ENCODE data around the gene COL4A3. TPM values are rescaled to one million over a fixed set of nuclear protein-coding genes. Genes with fewer than 3 reads are reported as not detected.

Gene COL4A3
- total and polyA plus RNA-seq, 4 experiments from 2014 or later, result 0.03 TPM; not detected in 3

DNA sequence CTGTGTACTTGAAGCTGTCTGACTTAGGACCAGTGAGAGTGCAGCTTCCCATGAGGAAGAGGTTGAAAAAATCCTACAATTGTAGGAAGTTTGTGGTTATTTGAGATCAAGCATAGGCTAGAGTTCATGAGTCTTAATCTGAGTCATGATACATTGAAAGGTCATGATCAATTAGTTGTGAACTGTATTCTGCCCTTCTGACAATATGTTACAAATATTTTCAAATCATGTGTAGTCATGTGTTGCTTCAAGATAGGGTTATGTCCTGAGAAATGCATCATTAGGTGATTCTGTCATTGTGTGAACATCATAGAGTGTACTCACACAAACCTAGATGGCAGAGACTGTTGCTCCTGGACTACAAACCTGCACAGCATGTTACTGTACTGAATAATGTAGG is 92.2 kb downstream of the COL4A3 start:
- Mint-ChIP-seq H3K27me3 (peaks cover 0 to 3% of the 10 kb centered on the region in 2 donors), H3K36me3 (no peaks in the 10 kb centered on the region), H3K4me1 (no peaks in the 10 kb centered on the region), H3K9me3 (no peaks in the 10 kb centered on the region), H3K4me3 (no peak overlapping the region), H3K27ac (no peak overlapping the region)
- Histone ChIP-seq H3K27me3 (ENCODE audit: insufficient read depth, low read length) (no peaks in the 10 kb centered on the region), H3K4me3 (ENCODE audit: low read length in 2 of 2) (no peak overlapping the region), H3K36me3 (ENCODE audit: insufficient read depth, low read length) (no peaks in the 10 kb centered on the region), H3K27ac (ENCODE audit: low read depth, low read length) (no peak overlapping the region), H3K4me1 (ENCODE audit: insufficient read depth, low read length) (no peaks in the 10 kb centered on the region), H3K9me3 (ENCODE audit: control insufficient read depth in 1 of 2, low read length in 2 of 2) (no peaks in the 10 kb centered on the region)
- DNase-seq, result no peak
- intact Hi-C loops (cut with micrococcal nuclease), result no loop called here
- ChIA-PET POLR2A (ENCODE audit: partially characterized antibody) (no interaction called here), CTCF (ENCODE audit: partially characterized antibody) (interaction anchor here (1.2 kb wide), 1 partner anchor 509 kb away, joined by 3 read pairs; no protein-coding TSS in a partner anchor)

DNA sequence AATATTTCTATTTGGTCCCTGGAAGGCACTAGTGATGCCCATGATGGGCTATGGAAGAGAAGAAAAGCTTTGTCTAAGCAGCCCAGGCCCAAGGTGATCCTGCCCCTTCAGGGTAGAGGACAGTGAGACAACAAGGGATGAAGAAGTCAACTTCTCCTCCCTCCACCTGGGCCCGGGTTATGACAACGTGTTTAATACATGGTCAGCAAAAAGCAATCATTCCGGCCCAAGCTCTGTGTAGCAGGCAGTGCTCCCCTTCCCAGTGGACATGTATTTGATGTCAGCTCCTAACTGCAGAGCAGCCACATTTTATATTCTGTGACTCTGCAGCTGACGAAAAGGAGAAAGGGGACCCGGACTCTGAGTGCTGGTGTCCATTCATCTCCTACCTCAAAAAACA is 93.4 kb downstream of the COL4A3 start:
- intact Hi-C loops (cut with micrococcal nuclease), result no loop called here
- no peak overlapping the region for H3K27ac ChIP-seq (ENCODE audit: low read depth, low read length)
- H3K4me3 ChIP-seq (ENCODE audit: low read length in 2 of 2), result no peak overlapping the region
- DNase-seq, result no peak
- H3K9me3 Mint-ChIP-seq, result peaks cover 0 to 2% (median 0%) of the 10 kb centered on the region in 8 donors
- H3K9me3 ChIP-seq (ENCODE audit: control insufficient read depth in 1 of 2, low read length in 2 of 2), result no peaks in the 10 kb centered on the region
- H3K27me3 ChIP-seq (ENCODE audit: insufficient read depth, low read length), result no peaks in the 10 kb centered on the region
- ChIA-PET POLR2A (ENCODE audit: partially characterized antibody) (no interaction called here), CTCF (ENCODE audit: partially characterized antibody) (no interaction called here)
- no peak overlapping the region for H3K4me3 Mint-ChIP-seq
- no peaks in the 10 kb centered on the region for H3K36me3 Mint-ChIP-seq
- no peaks in the 10 kb centered on the region for H3K36me3 ChIP-seq (ENCODE audit: insufficient read depth, low read length)
- H3K4me1 ChIP-seq (ENCODE audit: insufficient read depth, low read length), result no peaks in the 10 kb centered on the region
- H3K27me3 Mint-ChIP-seq, result peaks cover 0 to 3% of the 10 kb centered on the region in 2 donors
- no peaks in the 10 kb centered on the region for H3K4me1 Mint-ChIP-seq
- H3K27ac Mint-ChIP-seq, result no peak overlapping the region

DNA sequence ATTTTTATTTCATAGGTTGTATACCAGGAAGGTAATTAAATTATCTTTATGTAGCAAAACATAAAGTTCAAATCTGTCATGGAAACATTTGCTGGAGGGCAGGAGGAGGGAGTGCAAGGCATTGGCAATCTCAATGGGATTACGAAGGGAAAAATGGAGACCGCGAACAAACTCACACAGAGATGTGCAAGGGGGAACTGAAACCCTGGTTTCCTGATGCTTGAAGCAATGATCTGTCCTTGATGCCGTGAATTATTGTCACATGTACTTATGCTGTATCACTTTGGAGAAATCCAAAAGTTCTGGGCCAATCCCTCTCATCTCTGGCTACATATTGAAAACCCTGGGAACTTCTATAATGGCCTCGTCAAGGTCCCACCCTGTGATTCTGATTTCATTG is 95.6 kb downstream of the COL4A3 start:
- CTCF ChIA-PET (ENCODE audit: partially characterized antibody), result no interaction called here
- no peak overlapping the region for H3K4me3 Mint-ChIP-seq
- Histone ChIP-seq H3K4me1 (ENCODE audit: insufficient read depth, low read length) (no peaks in the 10 kb centered on the region), H3K27me3 (ENCODE audit: insufficient read depth, low read length) (no peaks in the 10 kb centered on the region), H3K36me3 (ENCODE audit: insufficient read depth, low read length) (no peaks in the 10 kb centered on the region), H3K9me3 (ENCODE audit: control insufficient read depth in 1 of 2, low read length in 2 of 2) (no peaks in the 10 kb centered on the region), H3K27ac (ENCODE audit: low read depth, low read length) (no peak overlapping the region), H3K4me3 (ENCODE audit: low read length in 2 of 2) (no peak overlapping the region)
- intact Hi-C loops (cut with micrococcal nuclease), result no loop called here
- H3K36me3 Mint-ChIP-seq, result no peaks in the 10 kb centered on the region
- no peaks in the 10 kb centered on the region for H3K4me1 Mint-ChIP-seq
- H3K9me3 Mint-ChIP-seq, result peaks cover 0 to 2% (median 0%) of the 10 kb centered on the region in 8 donors
- no peak overlapping the region for H3K27ac Mint-ChIP-seq
- DNase-seq, result no peak
- peaks cover 0 to under 1% of the 10 kb centered on the region in 2 donors for H3K27me3 Mint-ChIP-seq
- POLR2A ChIA-PET (ENCODE audit: partially characterized antibody), result no interaction called here

DNA sequence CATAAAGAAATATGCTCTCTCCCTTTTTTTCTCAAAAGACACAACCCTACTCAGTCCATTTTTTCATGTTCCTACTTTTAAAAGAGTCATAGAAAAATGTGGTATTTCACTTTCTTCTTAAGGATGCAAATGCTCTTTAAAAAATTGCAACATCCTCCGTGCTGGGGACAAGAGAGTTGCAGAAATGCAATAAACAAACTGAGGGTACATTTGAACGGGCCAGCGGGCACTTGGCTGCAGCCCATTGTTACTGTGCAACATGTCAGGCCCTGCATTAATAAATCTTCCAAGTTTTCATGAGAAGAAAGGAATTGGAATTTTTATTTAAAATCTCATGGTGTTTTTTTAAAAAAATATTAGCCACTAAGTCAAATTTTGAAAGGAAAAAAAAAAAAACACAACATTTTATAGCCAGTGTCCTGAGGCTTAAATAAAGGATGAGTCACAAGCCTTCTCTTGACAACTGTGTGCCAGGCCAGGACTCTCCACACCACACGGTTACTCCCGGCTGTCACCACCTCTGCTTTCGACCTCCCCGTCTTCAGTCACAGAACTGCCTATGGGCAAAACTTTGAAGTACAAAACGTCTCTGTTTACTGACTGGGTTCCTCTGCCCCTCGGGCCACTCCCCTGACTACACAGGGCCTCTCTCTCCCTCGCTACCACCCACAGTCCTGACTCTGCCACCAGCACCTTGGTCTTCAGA is 103.1 kb downstream of the COL4A3 start:
- no peak for DNase-seq
- Mint-ChIP-seq H3K4me3 (no peak overlapping the region), H3K9me3 (peaks cover 0 to 1% (median 0%) of the 10 kb centered on the region in 8 donors), H3K27ac (peak overlapping the region in 1 of 7 donors; percentile 75), H3K36me3 (no peaks in the 10 kb centered on the region), H3K4me1 (no peaks in the 10 kb centered on the region), H3K27me3 (peaks cover 0 to 6% of the 10 kb centered on the region in 2 donors)
- no peak overlapping the region for H3K4me3 ChIP-seq (ENCODE audit: low read length in 2 of 2)
- H3K27ac ChIP-seq (ENCODE audit: low read depth, low read length), result no peak overlapping the region
- CTCF ChIA-PET (ENCODE audit: partially characterized antibody), result no interaction called here
- intact Hi-C loops (cut with micrococcal nuclease), result no loop called here
- no peaks in the 10 kb centered on the region for H3K36me3 ChIP-seq (ENCODE audit: insufficient read depth, low read length)
- H3K27me3 ChIP-seq (ENCODE audit: insufficient read depth, low read length), result no peaks in the 10 kb centered on the region
- POLR2A ChIA-PET (ENCODE audit: partially characterized antibody), result no interaction called here
- H3K9me3 ChIP-seq (ENCODE audit: control insufficient read depth in 1 of 2, low read length in 2 of 2), result no peaks in the 10 kb centered on the region
- no peaks in the 10 kb centered on the region for H3K4me1 ChIP-seq (ENCODE audit: insufficient read depth, low read length)

DNA sequence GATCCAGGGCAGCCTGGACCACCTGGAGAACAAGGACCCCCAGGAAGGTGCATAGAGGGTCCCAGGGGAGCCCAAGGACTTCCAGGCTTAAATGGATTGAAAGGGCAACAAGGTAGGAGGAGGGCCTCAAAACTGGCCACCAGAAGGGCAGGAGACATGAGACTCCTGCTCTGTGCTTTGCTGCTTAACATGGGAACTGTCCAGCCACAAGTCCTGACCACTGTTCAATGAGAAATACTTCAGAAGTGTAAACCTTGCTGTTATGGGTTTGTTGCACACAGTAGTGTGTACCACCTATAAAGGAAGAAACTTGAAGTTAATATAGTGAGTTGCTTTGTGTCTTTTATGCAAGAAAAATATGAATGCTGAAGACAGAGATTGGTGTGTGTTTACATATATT is 116.5 kb downstream of the COL4A3 start:
- Mint-ChIP-seq H3K27me3 (peaks cover 2 to 3% of the 10 kb centered on the region in 2 donors), H3K9me3 (peaks cover 0 to 11% (median 2%) of the 10 kb centered on the region in 8 donors), H3K27ac (no peak overlapping the region), H3K4me1 (no peaks in the 10 kb centered on the region), H3K4me3 (no peak overlapping the region), H3K36me3 (peaks cover 0 to 7% of the 10 kb centered on the region in 2 donors)
- Histone ChIP-seq H3K27ac (ENCODE audit: low read depth, low read length) (no peak overlapping the region), H3K27me3 (ENCODE audit: insufficient read depth, low read length) (no peaks in the 10 kb centered on the region), H3K36me3 (ENCODE audit: insufficient read depth, low read length) (no peaks in the 10 kb centered on the region), H3K4me1 (ENCODE audit: insufficient read depth, low read length) (no peaks in the 10 kb centered on the region), H3K9me3 (ENCODE audit: control insufficient read depth in 1 of 2, low read length in 2 of 2) (no peaks in the 10 kb centered on the region), H3K4me3 (ENCODE audit: low read length in 2 of 2) (no peak overlapping the region)
- ChIA-PET POLR2A (ENCODE audit: partially characterized antibody) (no interaction called here), CTCF (ENCODE audit: partially characterized antibody) (no interaction called here)
- intact Hi-C loops (cut with micrococcal nuclease), result no loop called here
- DNase-seq, result no peak

DNA sequence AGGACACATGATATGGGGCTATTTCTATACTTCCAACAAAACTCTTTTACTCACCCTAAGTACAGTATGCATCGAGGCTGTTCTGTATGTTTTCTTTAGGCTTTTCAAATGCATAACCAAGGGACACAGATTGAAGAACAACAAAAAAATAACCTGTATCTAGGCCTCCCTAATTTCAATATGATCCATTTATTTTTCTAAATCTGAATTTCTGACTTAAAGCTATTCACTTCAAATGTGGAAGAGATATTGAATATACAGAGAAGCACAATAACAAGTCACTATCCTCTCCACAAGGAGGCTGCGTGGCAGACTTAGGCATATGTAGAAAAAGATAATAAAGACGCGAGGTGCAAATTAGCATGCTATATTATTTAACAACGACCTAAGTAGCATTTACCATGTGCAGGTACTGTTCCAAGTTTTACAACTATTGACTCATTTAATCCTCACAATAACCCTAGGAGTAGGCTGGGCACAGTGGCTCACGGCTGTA is 121.4 kb downstream of the COL4A3 start:
- H3K27me3 Mint-ChIP-seq, result no peaks in the 10 kb centered on the region
- H3K4me1 Mint-ChIP-seq, result no peaks in the 10 kb centered on the region
- no peaks in the 10 kb centered on the region for H3K36me3 ChIP-seq (ENCODE audit: insufficient read depth, low read length)
- ChIA-PET POLR2A (ENCODE audit: partially characterized antibody) (no interaction called here), CTCF (ENCODE audit: partially characterized antibody) (no interaction called here)
- no peaks in the 10 kb centered on the region for H3K27me3 ChIP-seq (ENCODE audit: insufficient read depth, low read length)
- peaks cover 0 to 4% of the 10 kb centered on the region in 2 donors for H3K36me3 Mint-ChIP-seq
- intact Hi-C loops (cut with micrococcal nuclease), result no loop called here
- H3K4me3 Mint-ChIP-seq, result no peak overlapping the region
- DNase-seq, result no peak
- no peaks in the 10 kb centered on the region for H3K4me1 ChIP-seq (ENCODE audit: insufficient read depth, low read length)
- no peaks in the 10 kb centered on the region for H3K9me3 ChIP-seq (ENCODE audit: control insufficient read depth in 1 of 2, low read length in 2 of 2)
- H3K27ac Mint-ChIP-seq, result no peak overlapping the region
- peaks cover 0 to 11% (median 2%) of the 10 kb centered on the region in 8 donors for H3K9me3 Mint-ChIP-seq
- H3K4me3 ChIP-seq (ENCODE audit: low read length in 2 of 2), result no peak overlapping the region
- no peak overlapping the region for H3K27ac ChIP-seq (ENCODE audit: low read depth, low read length)

DNA sequence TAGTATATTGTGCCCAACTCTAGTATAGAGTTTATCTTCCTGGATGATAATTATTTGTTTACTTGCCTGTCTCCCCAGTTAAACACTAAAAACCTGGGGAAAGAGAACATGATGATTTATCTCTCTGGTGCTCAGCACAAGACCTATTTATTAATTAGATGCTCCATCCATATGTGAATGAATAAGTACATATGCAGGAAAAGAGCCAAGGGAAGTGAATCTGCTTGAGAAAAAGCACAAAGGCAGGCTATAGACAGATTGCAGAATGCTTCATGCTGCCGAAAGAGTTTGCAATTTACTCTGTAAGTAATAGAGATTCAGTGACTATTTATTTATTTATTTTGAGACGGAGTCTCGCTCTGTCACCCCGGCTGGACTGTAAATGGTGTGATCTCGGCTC is 123.3 kb downstream of the COL4A3 start:
- Histone ChIP-seq H3K36me3 (ENCODE audit: insufficient read depth, low read length) (no peaks in the 10 kb centered on the region), H3K27me3 (ENCODE audit: insufficient read depth, low read length) (no peaks in the 10 kb centered on the region), H3K9me3 (ENCODE audit: control insufficient read depth in 1 of 2, low read length in 2 of 2) (no peaks in the 10 kb centered on the region), H3K4me1 (ENCODE audit: insufficient read depth, low read length) (no peaks in the 10 kb centered on the region), H3K27ac (ENCODE audit: low read depth, low read length) (no peak overlapping the region), H3K4me3 (ENCODE audit: low read length in 2 of 2) (no peak overlapping the region)
- intact Hi-C loops (cut with micrococcal nuclease), result no loop called here
- Mint-ChIP-seq H3K27ac (no peak overlapping the region), H3K9me3 (peaks cover 0 to 5% (median 1%) of the 10 kb centered on the region in 8 donors), H3K4me1 (no peaks in the 10 kb centered on the region), H3K36me3 (peaks cover 0 to 4% of the 10 kb centered on the region in 2 donors), H3K27me3 (no peaks in the 10 kb centered on the region), H3K4me3 (no peak overlapping the region)
- ChIA-PET CTCF (ENCODE audit: partially characterized antibody) (no interaction called here), POLR2A (ENCODE audit: partially characterized antibody) (no interaction called here)
- no peak for DNase-seq
